ENCODE measurements around the gene GDF7. TPM values are rescaled to one million over a fixed set of nuclear protein-coding genes. Genes with fewer than 3 reads are reported as not detected.

Gene GDF7
- total and polyA plus RNA-seq, 5 donors from 2014 or later, result 0.12 to 0.18 (median 0.14) TPM

GRCh38 chr2:20726913-20727312 lies 60.0 kb downstream of the GDF7 start:
- Mint-ChIP-seq H3K4me1 (peaks cover 0 to 10% (median 2%) of the 10 kb centered on the region in 4 donors), H3K9me3 (peaks cover 0 to 2% (median 0%) of the 10 kb centered on the region in 7 donors), H3K27ac (no peak overlapping the region), H3K27me3 (no peaks in the 10 kb centered on the region), H3K36me3 (peaks cover 35% of the 10 kb centered on the region), H3K4me3 (no peak overlapping the region)
- ATAC-seq (ENCODE audit: low read depth in 2 of 2) (no peak), DNase-seq (no peak)
- Histone ChIP-seq H3K27ac (ENCODE audit: insufficient read depth, low read length, poor library complexity, severe bottlenecking) (no peak overlapping the region), H3K36me3 (ENCODE audit: control insufficient read depth, insufficient read depth, low read length) (peaks cover 4% of the 10 kb centered on the region), H3K4me1 (ENCODE audit: control insufficient read depth, insufficient read depth, low read length, poor library complexity, severe bottlenecking) (no peaks in the 10 kb centered on the region), H3K27me3 (ENCODE audit: control insufficient read depth, insufficient read depth, low read length) (no peaks in the 10 kb centered on the region), H3K9me3 (ENCODE audit: control insufficient read depth in 2 of 2, low read length in 2 of 2) (no peaks in the 10 kb centered on the region), H3K4me3 (ENCODE audit: low read depth, low read length) (no peak overlapping the region)

GRCh38 chr2:20728114-20728758 lies 61.3 kb downstream of the GDF7 start:
- peaks cover 0 to 10% (median 2%) of the 10 kb centered on the region in 4 donors for H3K4me1 Mint-ChIP-seq
- H3K4me3 Mint-ChIP-seq, result no peak overlapping the region
- H3K27me3 ChIP-seq (ENCODE audit: control insufficient read depth, insufficient read depth, low read length), result no peaks in the 10 kb centered on the region
- H3K27me3 Mint-ChIP-seq, result no peaks in the 10 kb centered on the region
- peaks cover 4% of the 10 kb centered on the region for H3K36me3 ChIP-seq (ENCODE audit: control insufficient read depth, insufficient read depth, low read length)
- peak overlapping the region in 1 of 3 donors; percentile 9 for H3K27ac Mint-ChIP-seq
- no peaks in the 10 kb centered on the region for H3K4me1 ChIP-seq (ENCODE audit: control insufficient read depth, insufficient read depth, low read length, poor library complexity, severe bottlenecking)
- H3K27ac ChIP-seq (ENCODE audit: insufficient read depth, low read length, poor library complexity, severe bottlenecking), result no peak overlapping the region
- H3K36me3 Mint-ChIP-seq, result peaks cover 27% of the 10 kb centered on the region
- no peak overlapping the region for H3K4me3 ChIP-seq (ENCODE audit: low read depth, low read length)
- H3K9me3 Mint-ChIP-seq, result no peaks in the 10 kb centered on the region
- no peak for DNase-seq
- ATAC-seq (ENCODE audit: low read depth in 2 of 2), result no peak
- H3K9me3 ChIP-seq (ENCODE audit: control insufficient read depth in 2 of 2, low read length in 2 of 2), result no peaks in the 10 kb centered on the region

Other genes with a start within 250 kb of the GDF7 start
- 16.6 TPM for gene RHOB, start 220.1 kb upstream of the GDF7 start, total RNA-seq
- gene RHOB, start 220.1 kb upstream of the GDF7 start, polyA plus RNA-seq, result 1 to 10 TPM in 2 of 4 donors, under 1 TPM in 2; 0.69 to 1.2 (median 0.89) TPM
- 13.6 TPM for gene HS1BP3, start 16.0 kb upstream of the GDF7 start, total RNA-seq
- gene HS1BP3, start 16.0 kb upstream of the GDF7 start, polyA plus RNA-seq, result 10 to 100 TPM; 19.6 to 22.5 (median 21.1) TPM
- gene LDAH, start 156.0 kb downstream of the GDF7 start, total RNA-seq, result 16.8 TPM
- 10 to 100 TPM; 13.8 to 15.6 (median 14.5) TPM for gene LDAH, start 156.0 kb downstream of the GDF7 start, polyA plus RNA-seq